IPS-NIHi7 (cell line): ENCODE measurements around the gene PPP1R14D.
"Not testable (repeated sequence)": the region's sequence is repeated elsewhere in the genome, so short reads cannot be mapped to it uniquely, and the experiment has no call there.

Experiments used
- DNase-seq: peaks from one replicate; pipeline ENCODE4 v3.0.0; 2012; ENCODE audit warnings: mixed read lengths; ENCODE audit errors: extremely low spot score

PPP1R14D gene

GRCh38 chr15:40828447-40829036, at the start of gene PPP1R14D:
PPP1R14D (minus strand) TSS chr15:40828708; CDS start chr15:40828641, 67 bp downstream.
- no peak for DNase-seq

DNA sequence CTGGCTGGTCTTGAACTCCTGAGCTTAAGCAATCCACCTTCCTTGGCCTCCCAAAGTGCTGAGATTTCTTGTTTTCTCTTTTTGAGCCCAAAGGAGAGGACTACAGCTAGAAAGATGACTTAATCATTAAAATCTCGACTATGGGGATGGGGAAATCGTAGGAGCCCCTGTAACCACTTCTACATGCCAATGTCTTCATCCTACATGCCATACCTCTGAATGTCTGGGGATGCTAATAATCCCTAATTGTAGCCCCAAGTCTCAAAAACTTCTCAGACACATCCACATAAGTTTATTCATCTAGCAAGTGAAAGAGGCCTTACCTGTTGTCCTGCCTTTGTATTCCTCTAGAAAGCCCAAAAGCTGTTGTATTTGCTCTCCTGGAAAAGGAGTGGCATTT, 49.2 kb upstream of the PPP1R14D start:
- no peak for DNase-seq

DNA sequence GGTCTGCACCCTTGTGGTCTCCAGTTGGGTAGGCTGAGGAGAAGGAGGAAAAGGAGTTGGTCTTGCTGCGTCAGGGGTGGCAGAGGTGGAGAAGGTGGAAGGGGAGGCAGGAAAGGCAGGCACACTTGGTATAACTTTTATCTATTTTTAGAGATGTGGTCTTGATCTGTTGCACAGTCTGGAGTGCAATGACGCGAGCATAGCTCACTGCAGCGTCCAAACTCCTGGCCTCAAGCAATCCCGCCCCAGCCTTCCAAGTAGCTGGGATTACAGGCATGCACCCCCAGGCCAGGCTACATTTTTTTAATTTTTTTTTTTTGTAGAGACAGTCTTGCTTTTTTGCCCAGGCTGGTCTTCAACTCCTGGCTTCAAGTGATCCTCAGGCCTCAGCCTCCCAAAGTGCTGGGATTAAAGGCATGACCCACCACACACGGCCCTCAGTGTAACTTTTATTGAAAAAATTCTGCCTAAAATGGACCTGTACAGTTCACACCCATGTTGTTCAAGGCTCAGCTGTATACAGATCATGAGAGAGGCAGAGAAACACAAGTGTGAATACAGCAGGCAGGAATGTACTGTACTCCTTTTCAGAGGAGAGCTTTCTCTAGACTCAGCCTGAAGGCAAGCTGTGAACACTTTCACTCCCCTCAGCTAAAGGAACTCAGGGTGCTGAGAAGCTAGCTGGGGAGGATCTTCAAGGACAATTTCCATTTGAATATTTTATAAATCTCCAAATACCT, 47.7 kb upstream of the PPP1R14D start:
- DNase-seq, result peak; percentile 4

GRCh38 chr15:40873694-40874561, 45.4 kb upstream of the PPP1R14D start, which contains the start of gene RHOV:
RHOV (minus strand) TSS chr15:40874234; CDS start chr15:40874139, 95 bp downstream.
- DNase-seq, result peak; percentile 77

GRCh38 chr15:40872791-40873693, 44.5 kb upstream of the PPP1R14D start:
- no peak for DNase-seq

DNA sequence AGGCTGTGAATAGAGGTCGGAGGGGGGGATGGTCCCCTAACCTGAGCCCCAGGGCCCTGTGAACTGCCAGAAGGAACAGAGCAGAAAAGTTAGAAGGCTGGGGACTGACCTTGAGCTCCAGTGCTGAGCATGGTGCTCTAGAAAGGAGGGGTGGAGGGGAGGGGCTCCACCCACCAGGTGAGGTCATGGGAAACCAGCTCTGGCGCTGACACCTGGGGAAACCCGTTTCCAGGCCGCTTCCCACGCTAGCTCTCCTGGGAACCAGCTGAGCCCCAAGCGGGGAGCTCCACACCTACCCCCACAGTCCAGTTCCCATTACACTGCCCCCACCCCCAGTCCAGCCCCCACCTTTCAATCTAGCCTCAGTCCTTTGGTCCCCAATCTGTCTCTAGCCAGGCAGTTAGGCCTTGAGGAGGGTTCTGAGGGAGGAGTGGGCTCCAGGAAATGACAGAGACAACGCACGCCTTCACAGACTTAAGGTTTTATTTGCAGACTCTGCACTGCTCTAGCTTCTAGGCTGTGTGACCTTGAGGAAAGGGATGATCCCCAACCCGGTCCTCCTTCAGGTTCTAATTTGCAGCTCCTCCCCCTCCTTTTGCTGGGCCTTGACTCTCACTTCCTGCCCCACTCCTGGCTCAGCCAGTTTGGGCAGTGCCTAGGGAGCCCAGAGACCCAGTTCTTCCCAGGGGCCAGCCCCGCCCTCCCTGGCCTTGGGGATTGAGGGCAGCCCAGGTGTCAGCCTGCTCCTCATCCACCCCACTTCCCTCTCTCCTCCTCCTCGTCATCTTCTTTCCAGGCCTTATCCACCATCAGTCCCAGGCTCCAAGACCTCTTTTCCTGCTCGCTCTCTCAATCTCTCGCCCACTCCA, 43.5 kb upstream of the PPP1R14D start:
- DNase-seq, result peak; percentile 77

- DNase-seq, result no peak
Observed at GRCh38 chr15:40870716-40871115, 42.2 kb upstream of the PPP1R14D start.

GRCh38 chr15:40869686-40870085, 41.2 kb upstream of the PPP1R14D start:
- DNase-seq, result no peak

DNA sequence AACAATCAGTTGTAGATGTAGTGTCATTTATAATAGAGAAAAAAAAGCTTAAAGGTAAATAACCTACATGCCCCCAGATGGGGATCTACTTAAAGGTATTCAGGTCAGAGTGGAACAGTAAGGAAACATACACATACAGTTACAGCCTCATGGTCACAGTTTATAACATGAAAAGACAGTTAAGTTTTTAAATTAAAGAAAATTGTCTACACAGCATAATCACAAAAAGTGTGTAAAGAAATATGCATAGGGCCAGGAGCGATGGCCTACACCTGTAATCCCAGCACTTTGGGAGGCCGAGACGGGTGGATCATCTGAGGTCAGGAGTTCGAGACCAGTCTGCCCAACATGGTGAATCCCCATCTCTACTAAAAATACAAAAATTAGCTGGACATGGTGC, 38.7 kb upstream of the PPP1R14D start:
- no peak for DNase-seq

DNA sequence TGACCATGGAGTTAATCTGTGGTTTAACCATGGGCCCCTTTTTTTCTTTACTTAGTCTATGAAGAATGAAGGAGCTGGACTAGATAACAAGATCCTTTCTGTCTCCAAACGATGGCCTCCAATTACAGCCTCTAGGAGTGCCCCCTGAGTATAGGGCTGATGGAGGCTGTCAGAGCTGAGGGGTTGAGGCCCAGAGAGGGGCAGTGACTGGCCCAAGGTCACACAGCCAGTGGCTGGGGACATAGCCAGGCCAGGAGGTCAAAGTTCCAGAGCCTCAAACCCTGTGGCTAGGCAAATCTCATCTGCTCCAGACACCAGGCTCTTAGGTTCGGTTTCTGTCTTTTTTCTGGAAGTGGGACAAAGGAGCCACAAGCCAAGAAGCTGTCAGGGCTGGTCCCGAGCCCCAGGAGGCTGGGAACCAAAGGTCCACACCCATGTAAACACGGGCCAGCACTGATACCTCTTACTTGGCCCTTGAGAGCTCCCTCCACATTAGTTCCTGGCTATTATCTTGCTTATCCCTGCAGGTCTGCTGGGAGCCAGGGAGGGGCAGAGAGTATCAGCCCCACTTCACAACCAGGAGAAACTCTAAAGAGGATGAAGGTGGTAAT, 35.3 kb upstream of the PPP1R14D start:
- no peak for DNase-seq

GRCh38 chr15:40861147-40861546, 32.6 kb upstream of the PPP1R14D start:
- DNase-seq, result not testable (repeated sequence)

DNA sequence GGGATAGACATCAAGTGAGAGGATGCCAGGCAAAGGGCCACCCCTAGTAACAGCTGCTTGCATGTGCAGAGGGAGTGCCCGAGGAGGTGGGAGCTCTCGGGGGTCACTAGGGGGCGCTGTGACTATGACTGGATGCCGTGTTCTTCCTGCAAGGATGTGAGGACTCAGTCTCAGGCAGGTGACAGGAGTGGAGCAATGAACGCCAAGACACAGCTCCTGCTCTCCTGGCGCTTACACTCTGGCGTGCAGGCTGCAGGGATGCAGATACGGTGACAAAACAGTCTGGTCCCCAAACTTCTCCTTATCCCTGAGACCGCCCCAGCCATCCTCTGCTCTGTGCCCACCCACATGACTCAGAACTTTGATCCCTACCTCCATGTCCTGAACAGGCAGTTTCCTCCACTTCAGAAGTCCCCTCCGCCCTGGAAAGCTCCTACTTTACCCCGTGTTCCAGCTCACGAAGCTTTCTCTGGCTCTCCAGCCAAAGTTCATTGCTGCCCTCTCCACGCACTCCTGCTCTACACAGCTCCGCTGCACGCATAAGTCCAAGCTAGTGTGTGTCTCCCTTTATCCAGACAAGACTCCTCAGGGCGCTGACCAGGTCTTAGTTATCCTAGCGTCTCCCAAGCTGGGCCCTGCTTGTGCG, 30.8 kb upstream of the PPP1R14D start:
- DNase-seq, result peak; percentile 93

- no peak for DNase-seq
Observed at GRCh38 chr15:40858706-40859105, 30.2 kb upstream of the PPP1R14D start.

GRCh38 chr15:40857601-40858341, 29.3 kb upstream of the PPP1R14D start:
- DNase-seq, result peak; percentile 92

- DNase-seq, result no peak
Observed at GRCh38 chr15:40856746-40857145, 28.2 kb upstream of the PPP1R14D start.

DNA sequence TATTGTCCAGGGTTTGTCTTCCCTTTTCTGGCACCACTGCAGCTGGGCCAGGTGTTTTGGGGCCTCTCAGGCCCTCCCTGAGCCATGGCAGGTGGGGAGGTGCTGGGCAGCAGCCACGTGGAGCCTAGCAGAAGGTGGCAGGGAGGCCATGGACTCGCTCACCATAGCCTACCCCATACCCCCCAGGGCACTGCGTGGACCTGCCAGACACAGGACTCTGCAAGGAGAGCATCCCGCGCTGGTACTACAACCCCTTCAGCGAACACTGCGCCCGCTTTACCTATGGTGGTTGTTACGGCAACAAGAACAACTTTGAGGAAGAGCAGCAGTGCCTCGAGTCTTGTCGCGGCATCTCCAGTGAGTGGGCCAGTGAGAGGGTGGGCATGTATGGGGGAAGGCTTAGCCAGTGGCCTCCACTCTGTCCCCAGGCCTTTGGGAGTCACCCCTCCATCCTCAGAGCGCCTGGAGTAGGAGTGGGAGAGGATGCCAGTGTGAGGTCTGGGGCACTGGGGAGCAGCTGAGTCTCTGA, 27.3 kb upstream of the PPP1R14D start:
- DNase-seq, result no peak

DNA sequence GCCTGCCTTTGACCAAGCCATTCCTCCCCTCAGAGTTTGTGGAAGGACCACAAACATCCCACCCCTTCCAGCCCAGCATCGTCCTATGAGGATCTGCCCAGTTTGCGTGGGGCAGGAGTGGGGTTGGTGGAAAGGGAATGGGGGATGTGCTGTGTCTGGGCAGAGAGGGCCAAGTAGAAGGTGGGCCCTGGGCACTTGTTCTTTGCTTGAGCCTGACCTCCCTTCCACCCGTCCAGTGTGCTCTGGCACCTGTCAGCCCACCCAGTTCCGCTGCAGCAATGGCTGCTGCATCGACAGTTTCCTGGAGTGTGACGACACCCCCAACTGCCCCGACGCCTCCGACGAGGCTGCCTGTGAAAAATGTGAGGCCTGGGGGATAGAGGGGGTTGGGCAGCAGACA, 25.7 kb upstream of the PPP1R14D start:
- DNase-seq, result no peak

- no peak for DNase-seq
Observed at GRCh38 chr15:40853241-40853890, 24.9 kb upstream of the PPP1R14D start.
